Effector CD8-positive, alpha-beta T cell (primary cell): ENCODE measurements around the gene GMDS.

ENCODE experiments used
- DNase-seq: peaks from one replicate; lab custom pipeline; 2025; lab: John Stamatoyannopoulos, UW

Gene GMDS

DNA sequence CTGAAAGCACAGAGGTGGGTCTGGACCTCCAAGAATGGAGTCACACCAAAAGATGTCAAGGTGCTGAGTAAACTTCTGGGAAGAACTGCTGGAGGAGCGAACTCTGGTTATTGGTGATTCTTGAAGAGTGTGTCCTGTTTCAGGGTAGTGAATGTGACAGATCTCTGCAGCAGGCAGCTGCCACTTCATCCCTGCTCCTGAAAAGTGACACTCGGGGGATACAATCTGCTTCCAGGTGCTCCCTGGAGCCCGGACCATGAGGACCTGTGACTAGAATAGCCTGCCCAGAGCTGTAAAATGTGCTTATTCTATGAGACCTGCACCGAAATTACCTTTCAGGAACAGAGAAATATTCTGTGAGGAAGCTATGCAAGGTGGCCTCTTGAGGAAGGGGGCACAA lies 444.6 kb downstream of the GMDS start:
- DNase-seq = no peak

DNA sequence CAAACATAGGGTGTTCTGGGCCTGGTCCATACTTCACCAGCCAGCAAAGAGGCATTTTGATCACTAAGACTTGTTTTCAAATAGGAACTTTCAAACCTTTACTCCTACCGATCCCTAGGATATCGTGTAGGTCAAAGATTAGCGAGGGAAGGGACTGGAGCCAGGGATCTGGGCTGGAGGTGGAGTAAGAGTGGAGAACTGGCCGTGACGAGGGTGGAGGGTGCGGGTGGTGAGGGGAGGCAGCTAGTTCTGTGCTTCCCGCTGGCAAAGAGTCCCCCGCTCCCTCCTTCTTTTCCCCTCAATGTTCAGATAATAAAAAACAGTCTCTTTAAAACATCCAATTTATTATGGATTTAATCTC lies 446.5 kb downstream of the GMDS start:
- no peak for DNase-seq

DNA sequence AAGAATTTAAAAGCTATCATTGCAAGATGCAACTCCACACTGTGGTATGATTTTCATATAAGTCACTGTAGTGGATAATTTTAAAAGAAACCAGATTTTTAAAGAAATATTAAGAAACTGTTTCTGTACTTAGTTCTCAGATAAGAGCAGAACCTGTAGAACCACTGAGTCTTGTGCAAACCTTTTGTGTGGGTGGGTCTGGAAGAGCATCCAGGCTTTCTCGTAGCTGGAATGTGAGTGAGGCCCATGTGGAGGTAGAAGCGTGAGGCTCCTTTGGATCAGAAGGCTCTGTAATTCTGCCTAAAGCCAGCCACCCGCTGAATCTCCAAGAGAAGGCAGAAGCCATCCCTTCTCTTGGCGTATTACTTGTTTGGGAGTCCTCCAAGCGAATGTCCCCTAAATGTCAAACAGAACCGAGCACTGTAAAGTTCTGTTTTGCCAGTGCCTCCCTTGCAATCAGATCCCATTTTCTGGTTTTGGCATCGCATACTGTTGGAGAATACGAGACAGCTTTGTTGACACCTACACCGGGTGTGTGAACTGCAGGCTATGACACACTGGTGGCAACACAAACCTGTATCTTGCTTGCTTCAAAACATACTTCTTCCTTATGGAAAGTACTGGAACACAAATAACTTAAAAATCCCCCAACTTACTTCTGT lies 447.0 kb downstream of the GMDS start:
- no peak for DNase-seq

DNA sequence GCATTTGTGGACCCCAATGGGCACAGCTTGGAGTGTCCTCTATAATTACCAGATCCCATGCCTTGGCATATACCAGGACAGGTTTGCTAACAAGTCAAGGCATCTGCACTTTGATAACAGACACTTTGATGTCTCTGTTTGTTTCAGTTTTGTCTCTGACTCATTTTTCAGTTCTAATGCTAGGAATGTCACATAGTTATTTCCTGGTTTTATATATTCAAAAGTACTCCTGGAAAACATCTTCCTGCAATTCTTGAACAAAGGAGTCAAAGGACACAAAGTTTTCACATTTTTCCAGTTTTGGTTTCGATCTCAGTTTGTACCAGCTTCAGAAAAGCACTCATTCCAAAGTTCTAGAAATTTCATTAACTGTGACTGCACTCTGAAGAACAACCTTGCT lies 447.6 kb downstream of the GMDS start:
- no peak for DNase-seq

DNA sequence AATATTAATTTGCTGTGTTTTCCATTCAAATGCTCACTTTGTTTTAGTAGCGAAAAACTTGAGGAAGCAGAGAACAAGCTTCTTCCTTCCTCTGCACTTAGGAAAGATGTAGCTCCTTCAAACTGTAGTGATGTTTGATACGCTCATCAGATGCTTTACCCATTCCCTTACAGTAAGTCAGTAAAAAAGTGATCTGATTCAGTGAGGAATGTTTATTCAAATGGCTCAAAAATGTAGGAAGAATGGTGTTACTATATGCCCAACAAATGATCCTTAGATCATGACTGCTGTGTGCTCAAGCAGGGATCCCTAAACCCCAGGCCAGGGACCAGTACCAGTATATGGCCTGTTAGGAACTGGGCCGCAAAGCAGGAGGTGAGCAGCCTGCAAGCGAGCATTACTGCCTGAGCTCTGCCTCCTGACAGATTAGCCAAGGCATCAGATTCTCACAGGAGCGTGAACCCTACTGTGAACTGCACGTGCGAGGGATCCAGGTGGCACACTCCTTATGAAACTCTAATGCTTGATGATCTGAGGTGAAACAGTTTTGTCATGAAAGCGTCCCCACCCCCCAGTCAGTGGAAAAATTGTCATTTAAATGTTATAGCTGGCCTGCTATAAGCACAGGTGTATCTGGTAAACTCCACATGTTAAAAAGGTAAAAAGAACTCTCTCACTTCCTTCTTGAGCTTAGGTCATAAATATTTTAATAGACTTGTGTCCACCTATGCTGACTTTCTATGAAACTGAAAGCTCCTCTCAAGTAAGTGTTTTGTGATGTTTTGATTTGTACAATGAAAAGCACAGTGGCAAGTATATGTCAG lies 448.5 kb downstream of the GMDS start:
- no peak for DNase-seq

DNA sequence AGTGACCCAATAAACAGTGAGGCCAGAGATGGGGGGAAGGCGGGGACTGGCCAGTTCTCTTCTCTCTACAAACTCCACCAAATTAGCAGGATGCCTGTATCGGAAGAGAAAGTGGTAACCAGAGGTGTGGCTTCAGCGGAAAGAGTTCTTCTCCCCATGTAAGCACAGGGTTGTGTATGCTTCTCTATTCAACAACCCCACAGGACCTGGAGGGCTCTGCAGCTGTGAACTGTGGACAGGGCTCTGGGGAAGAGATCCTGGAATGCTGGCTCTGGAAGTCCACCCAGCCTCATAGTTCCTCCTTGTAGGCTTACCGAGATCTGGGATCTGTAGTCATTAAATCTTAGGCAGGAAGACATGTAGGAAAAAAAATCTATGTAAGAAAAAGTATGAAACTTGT lies 449.5 kb downstream of the GMDS start:
- no peak for DNase-seq

DNA sequence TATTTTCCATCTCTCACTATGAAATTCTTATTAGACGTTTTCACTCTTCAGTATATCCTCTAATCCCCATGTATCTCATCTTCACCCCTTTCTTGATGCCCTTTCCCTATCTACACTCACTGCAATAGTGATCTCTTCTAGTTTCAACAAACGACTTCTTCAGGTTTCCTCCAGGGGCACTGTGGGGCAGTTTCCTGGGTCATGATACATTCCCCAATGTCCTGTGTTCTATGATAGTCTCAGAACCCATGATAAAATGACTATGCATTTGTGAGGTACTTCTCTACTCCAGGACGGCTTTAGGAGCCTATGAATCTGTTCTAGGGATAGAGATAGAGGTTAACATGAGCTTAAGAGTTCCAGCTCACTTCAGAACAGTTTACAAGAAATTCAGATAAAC lies 452.4 kb downstream of the GMDS start:
- DNase-seq = no peak

DNA sequence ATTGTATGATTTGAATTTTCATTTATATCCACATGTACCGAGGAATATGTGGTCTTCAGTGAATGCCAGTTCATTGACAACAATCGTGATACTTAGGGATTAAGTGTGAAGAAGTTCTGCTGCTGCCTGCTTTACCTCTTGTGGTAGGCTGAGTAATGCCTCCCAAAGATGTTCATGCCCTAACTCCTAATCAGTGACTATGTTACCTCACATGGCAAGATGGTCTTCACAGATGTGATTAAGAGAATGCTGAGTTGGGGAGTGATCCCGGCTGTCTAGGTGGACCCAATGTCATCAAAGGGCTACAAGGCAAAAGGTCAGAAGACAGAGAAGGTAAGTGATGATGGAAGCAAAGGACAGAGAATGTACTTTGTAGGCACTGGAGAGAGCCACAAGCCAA lies 454.7 kb downstream of the GMDS start:
- DNase-seq = no peak

DNA sequence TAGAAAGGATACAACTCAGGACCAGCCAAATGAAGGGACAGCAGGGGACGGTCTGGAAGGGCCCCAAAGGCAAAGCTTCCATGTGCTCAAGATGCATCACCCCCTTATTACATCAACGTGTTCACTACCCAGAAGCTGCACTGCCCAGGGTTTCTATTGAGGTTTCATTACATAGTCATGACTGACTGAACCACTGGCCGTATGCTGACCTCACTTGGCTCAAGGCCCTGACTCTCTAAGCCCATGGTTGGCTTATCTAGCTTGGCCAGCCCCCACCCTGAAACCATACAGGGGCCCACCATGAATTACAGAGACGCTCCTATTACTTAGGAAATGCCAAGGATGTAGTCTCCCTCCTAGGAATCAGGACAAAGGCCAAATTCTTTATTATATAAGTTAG lies 456.3 kb downstream of the GMDS start:
- no peak for DNase-seq

DNA sequence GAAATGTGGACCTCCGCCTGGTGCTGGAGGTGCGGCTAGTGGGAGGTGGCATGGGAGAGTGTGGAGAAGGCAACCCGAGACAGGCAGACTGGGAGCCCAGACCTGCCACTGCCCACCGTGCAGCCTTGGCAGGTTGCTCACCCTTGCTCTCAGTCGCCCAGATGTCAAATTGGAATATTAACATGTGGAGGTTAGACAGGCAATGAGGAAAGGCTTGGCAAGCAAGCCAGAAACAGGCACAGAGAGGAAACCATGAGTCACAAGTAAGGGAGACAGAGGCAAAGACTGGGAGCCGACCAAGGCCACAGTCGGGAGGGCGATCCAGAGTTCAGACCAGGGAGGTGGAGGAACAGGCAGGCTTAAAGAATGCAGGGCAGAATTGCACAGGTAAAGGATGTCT lies 457.5 kb downstream of the GMDS start:
- DNase-seq = no peak

DNA sequence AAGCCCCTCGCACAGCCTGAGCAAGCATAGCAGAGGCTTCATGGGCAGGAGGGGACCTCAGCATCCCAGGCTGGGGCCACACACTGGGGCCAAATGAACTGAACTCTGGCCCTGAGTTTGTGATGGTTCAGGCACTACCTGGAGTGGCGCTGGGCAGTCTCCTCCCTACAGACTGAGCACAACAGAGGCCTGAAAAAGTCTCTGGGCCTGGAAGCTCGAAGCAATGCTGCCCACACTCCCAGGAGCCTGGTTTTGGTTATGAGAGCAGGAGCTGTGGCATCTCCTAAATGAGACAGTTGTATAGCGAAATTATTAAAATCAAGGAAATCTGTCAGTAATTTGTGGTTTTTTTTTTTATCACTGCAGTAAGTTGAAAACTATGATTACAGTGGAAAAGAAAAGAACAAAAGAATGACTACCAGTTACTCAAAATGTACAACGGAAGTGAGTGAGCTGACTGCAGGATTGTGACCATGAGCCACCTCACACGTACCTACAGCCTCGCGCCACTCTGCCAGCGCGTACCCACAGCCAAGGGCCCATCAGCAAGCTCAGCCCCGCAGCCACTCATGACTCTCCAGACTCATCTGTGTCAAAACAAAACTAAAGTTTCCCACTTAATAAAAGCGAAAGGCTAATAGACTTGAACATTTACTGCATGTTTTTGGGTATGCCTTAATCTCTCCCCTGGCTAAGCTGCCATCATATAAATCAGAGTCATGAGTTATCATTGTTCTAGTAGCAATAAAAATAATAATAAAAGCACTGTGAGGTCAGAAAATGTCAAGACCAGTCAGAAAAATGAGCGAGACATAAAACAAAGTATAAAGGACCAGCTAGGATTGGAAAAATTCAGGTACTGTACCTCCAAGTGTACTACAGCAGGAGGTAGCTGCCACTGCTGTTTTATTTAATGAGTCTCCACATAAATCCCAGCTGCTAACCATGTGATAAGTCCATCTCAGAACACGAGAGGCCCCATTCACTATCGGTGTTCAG lies 458.7 kb downstream of the GMDS start:
- DNase-seq = no peak

DNA sequence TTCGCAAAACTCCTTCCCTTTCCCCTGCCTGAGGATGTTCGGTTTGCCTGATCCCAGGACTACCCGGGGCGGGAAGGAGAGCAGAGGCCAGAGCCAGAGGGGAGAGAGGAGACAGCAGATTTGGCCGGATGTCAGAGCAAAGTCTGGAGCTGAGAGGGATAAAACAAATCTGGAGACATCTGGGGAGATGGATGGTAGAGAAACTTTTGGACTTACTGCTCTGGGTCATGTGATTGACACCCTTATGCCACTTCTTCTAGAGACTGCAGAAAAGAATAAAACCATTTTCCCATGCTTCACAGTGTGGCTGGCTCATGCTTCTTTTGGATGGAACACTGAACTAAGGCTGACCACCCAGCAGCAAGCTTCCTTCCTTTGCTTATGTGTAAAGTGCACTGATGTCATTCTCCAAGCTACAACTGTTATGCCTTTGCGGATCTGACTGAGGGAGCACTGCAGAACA lies 461.0 kb downstream of the GMDS start:
- no peak for DNase-seq

DNA sequence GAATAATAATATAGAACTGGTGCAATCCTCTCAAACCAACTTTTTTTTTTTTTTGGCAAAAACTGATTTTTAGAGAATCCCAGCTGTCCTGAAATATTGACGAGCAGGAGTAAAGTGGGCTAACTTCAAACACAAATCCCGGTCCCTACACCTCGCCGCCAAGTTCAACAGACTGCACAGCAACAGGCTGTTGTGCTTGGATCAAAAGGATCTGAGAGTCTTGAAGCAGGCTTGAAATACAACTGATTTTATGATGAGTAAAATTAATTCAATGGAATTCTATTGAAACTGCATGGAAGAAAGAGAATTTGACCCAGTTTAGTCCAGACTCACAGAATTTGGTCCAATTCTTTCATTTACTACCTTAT lies 463.6 kb downstream of the GMDS start:
- DNase-seq = no peak

DNA sequence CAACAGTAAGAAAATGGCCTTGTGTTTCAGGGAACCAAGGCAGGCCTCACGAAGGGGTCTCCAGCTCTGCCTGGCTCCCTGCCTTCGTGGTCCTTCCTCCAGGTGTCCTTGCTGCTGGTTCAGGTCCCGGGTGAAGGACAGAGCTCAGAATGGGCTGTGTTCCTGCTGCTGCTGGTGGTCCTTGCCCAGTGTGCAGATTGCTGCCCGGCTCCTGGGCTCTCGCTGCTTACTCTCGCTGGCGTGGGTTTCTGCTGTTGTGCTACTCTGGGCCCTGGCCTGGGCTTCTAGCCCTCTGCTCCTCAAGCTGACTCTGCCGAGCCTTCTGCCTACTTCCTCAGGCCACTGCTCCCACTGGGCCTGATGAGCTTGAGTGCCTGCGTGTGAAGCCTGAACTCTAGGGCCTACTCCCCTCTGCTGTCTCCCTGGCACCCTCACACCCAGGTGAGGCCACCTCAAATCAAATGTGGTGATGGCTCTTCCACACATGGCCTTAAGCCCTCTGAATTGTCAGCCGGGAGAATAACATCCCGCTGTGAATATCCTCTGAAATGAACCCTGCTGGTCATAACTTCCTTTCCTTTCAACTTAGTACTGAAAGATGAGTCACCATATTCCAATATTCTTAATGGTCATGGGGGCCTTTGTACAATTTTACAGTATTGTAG lies 464.1 kb downstream of the GMDS start:
- DNase-seq = no peak

DNA sequence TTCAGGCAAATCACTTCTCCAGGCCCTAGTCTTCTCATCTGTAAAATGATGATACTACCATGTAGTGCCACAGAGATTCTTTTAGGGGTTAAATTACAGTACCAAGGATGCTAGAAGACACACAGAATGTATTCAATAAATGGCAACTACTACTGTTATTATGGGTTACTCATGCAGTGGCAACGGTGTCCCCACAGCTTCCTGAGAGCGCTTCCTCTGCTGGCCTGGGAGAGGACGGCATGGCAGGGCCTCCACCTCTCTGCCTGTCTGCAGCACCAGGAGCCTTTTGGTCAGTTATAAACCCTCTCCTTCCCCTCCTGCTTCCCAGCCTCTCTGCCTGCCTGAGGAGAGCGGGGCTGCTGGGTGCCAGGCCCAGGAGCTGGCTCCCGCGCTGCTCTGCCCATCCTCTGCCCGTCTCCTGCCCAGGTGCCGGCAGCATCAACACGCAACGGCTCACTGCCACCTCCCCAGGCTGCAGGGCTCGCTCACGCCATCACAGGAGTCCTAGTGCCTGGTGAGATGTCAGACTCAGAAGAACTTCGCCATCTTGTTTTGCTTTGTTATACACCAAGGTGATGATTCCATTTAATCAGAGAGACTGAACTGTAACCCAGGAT lies 465.0 kb downstream of the GMDS start:
- no peak for DNase-seq

DNA sequence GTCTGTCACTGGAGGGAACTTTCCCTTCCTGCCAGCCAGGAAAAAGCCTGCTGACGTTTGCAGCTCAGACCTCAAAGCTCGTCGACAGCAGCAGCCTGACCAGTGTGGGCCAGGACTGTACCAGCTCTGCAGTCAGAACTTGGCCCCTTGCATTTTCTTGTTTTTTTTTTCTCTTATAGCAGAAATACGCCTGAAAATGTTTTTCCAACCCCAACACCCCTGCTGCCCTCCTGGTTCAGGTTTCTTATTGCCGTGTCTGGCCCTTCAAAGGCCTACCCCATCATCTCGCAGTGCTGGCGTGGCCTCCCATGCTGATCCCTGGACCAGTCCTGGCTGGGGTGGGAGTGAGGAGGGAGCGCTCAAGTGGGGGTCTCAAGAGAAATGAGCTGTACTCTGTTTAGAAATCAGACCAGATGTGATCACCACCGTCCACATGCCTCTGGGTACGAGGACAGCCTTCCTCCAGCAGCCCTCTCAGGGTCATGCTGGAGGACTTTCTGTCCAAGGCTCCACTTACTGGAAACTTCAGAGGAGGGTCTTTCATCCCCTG lies 466.6 kb downstream of the GMDS start:
- no peak for DNase-seq

DNA sequence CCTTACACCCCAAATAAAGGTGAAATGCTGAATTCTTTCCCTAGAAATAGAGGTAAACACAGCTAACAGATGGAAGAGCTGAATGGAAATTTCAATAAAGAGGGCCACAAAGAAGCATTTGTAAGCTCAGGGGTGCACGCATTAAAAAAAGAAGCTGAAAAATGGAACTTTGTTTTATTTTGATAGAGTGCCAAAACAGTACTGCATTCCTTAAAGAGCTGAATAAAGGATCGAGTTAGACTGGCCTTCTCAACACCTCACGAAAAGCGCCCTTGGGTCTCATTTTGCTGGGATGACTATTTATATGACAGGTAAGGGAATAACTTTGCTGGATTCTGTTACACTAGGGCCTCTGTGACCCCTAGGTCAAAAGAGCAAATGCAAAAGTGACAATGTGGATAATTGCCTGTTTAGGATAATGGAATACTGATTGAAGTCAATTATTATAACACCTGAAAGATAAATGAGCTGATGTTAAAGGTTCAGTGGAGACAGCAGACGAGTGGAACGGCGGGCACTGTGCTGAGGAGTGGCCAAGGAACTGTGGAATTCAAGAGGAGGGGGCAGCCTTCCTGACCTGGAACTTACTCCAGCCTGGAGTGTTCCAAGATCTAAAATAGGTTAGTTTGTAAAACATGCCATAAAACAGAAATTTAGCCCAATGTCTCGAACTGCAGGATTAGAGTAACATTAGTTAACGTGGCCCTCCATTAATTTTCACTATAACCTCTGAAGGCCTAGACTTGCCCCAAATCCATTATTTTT lies 467.3 kb downstream of the GMDS start:
- no peak for DNase-seq

DNA sequence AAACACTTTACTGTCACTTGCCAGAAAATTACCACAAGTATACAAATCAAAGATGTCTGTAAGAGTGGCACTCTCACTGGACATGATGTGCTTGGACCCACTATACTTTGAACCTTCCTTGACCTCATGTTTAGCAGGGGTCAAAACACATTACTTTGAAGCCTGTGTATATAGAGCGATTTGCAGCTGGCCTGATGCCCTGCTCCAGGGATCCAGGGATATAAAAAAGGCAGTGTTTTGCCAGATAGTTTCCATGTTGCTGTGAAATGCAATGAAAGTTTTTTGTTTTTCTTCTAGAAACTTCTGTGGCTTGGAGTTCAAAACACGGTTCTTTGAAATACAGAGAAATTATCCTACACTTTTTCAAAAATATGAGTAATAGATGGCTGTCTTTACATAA lies 470.0 kb downstream of the GMDS start:
- DNase-seq = no peak

DNA sequence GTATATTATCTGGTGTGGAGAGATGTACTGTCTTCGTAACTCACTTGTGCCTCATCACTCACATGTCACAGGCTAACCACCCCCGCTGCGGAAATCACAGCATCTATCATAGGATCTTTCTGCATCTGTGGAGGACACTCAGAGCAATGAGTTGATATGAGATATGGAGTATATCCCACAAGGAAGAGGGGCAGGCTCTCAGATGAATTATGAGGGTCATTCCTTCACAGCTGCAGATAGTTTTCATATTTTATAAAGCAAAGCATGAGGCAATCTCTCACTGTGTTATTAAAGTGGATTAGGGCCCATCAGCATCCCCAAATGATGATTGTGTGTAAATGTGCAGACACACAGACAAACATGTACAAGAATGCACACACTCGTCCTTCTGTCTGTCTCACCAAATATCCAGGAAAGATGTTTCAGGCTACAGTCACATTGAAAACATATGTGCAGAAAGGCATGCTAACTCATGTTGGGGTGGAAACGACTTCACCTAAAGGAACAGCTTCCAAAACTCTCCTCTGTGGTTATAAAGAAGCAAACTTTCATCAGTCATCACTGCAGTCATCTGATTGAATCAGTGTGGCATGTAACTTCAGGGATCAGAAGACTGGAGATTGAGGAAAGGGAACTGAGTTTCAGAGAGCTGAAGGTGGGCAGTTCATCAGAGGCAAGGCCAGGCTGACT lies 471.0 kb downstream of the GMDS start:
- no peak for DNase-seq

DNA sequence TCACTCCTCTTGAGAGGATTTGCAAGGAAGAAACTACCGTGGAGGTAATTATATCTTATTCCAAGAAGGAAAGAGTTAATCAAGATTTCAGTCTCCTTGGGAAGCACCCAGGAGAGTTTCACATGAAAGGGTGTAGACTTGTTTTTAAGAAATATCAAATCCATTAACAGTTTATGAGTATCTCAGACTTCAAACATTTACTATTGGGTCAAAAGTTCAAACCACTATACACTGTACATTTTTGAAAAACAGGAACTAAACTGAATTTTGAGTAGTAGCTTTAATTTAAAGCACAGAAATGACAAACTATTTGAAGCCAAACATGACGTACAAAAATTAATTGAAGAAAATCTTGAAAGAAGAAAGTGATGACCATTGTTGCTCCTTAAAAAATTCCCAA lies 471.7 kb downstream of the GMDS start:
- DNase-seq = no peak
